ENCODE results near the gene VCX2. TPM values are rescaled to one million over a fixed set of nuclear protein-coding genes. Genes with fewer than 3 reads are reported as not detected.
"Not testable (repeated sequence)": the region's sequence is repeated elsewhere in the genome, so short reads cannot be mapped to it uniquely, and the experiment has no call there.

The VCX2 gene
- polyA plus RNA-seq (ENCODE audit: insufficient read length in 4 of 4): not detected

- DNase-seq (ENCODE audit: low read depth in 4 of 4, low spot score in 2 of 4): not testable (repeated sequence)
These were observed at the start of gene VCX2 for GRCh38 chrX:8171169-8171568. TSS of gene VCX2 (minus strand) at chrX:8171267. CDS start at chrX:8170643, 624 bp downstream.

GRCh38 chrX:8204943-8205342 lies 33.9 kb upstream of the VCX2 start:
- no peak for DNase-seq (ENCODE audit: low read depth in 4 of 4, low spot score in 2 of 4)

- DNase-seq (ENCODE audit: low read depth in 4 of 4, low spot score in 2 of 4): no peak
These were observed 33.3 kb upstream of the VCX2 start for GRCh38 chrX:8204169-8204935.

GRCh38 chrX:8201896-8202331 lies 30.8 kb upstream of the VCX2 start:
- DNase-seq (ENCODE audit: low read depth in 4 of 4, low spot score in 2 of 4): no peak

DNA sequence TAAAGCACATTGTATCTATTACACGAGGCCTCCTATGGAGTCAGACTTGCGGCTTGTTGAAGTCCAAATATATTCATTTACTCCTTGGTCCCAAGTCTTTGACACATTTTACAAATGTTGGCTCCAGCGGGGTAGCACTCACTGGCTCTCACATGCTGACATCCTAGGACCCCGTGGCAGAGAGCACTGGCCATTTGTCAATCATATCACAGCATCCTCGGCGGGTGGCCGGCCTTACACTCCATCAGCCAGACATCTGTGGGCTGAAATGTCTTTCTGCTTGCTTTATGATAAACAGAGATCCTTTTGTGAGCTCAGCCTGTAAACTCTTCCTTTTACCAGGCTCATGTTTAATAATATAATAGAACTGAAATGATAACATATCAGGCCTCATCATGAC lies 25.7 kb upstream of the VCX2 start:
- DNase-seq (ENCODE audit: low read depth in 4 of 4, low spot score in 2 of 4): no peak

- no peak for DNase-seq (ENCODE audit: low read depth in 4 of 4, low spot score in 2 of 4)
These were observed 23.1 kb upstream of the VCX2 start for GRCh38 chrX:8194216-8194615.

DNA sequence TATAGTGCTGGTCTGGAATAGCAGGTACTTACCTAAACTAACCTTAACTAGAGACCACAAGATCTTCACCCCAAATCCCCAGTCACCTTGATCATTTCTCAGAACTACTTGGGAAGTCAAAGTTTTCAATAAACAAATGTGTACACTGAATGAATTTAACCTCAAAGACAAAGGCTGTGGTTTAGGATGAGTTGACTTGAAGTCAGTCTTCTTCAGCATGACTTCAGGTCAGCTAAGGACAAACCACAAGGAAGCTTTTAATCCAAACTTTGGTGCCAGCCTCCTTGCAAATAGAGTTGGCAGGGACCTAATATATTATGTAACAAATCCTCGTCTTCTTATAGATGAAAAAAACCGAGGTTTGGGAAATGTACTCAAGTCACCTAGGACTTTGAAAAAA lies 21.2 kb upstream of the VCX2 start:
- DNase-seq (ENCODE audit: low read depth in 4 of 4, low spot score in 2 of 4): no peak

- no peak for DNase-seq (ENCODE audit: low read depth in 4 of 4, low spot score in 2 of 4)
These were observed 20.0 kb upstream of the VCX2 start for GRCh38 chrX:8191022-8191421.

DNA sequence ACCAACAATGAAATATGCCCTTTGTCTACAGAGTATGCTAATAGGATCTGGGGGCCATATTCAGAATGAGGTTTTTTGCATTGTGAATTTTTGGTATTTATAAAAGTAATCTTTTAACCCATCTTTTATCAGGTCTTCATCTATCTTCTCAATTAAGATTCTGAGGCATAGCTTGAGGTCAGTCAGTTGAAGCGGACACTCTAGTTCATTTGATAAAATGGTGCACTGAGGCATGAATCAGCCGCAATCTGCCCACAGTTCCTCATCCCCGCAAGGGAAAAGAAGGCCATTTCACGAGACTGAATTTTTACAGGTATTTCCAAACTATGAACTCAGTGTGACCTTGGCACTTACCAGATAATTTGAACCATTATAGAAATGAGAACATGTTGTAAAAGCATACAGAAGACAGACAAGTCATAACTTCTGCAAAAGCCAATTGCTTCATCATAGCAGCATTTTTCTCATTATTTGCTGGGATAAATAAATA lies 19.3 kb upstream of the VCX2 start:
- DNase-seq (ENCODE audit: low read depth in 4 of 4, low spot score in 2 of 4): no peak

DNA sequence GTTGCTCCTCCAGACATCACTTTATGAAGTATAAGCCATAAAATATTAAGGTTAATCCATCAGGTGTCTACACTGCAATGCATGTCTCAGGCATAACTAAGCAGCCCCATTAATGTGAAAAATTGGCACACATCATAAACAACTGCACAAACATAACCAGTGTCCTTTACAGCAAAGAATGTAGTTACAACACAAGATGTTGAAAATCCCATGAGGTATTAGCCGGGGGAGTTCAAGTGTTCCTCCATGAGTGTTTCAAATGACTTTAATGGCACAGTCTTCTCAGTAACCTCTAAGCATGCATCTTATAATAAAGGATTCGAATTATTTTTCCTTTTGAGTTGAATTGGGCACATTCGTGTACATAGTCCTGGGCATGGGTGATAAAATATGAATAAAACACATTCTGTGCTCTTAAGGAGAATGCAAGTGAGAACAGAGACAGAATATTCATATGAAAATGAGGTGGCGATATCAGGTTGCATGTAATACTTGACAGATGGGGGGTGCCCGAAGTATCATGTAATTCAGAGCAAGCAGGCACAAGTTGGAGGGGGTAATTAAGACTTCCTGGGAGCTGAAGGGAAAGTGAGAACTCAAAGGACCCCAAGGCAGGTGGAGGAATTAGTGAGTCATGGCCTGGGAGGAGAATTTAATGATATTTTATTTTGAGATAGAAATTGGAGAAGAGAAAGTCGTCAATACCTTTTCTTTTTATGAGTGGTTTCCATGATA lies 18.2 kb upstream of the VCX2 start:
- no peak for DNase-seq (ENCODE audit: low read depth in 4 of 4, low spot score in 2 of 4)

- no peak for DNase-seq (ENCODE audit: low read depth in 4 of 4, low spot score in 2 of 4)
These were observed 12.3 kb upstream of the VCX2 start for GRCh38 chrX:8183346-8183745.

DNA sequence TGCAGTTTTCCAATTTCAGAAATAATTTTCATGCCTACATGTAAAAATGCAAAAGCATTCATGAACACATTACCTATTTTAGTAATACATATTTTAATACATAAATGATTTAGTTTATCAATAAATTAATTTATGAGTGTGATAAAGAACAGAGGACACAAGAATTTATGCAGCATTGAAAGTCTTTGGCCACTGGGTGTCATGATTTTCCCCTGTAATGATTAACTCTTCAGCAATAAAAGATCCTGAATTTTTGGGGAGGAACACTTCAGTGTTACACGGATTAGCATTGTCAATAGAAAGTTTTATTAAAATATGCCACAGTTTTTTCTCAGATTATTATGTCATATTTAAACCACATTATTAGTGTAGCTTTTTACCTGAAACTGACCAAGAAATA lies 8.6 kb upstream of the VCX2 start:
- no peak for DNase-seq (ENCODE audit: low read depth in 4 of 4, low spot score in 2 of 4)

DNA sequence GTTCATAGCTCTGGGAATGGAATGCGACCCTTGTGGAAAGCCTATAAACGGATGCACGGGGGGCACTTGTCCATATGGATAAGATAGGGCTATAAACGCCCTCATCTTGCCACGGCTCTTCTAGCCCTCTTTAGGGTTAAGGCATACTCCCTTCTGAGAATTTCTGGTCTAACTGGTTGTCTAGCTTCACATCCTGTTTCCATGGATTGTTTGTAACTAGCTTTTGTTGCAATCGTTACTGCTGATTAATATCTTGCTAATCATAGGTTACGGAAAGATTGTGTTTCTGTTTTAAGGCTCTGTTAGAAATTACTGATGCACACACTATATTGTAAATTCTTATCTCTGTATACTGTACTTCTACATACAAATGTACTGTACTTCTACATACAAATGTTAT lies 17.1 kb downstream of the VCX2 start:
- DNase-seq (ENCODE audit: low read depth in 4 of 4, low spot score in 2 of 4): not testable (repeated sequence)

- no peak for DNase-seq (ENCODE audit: low read depth in 4 of 4, low spot score in 2 of 4)
These were observed 23.8 kb downstream of the VCX2 start for GRCh38 chrX:8147226-8147625.

DNA sequence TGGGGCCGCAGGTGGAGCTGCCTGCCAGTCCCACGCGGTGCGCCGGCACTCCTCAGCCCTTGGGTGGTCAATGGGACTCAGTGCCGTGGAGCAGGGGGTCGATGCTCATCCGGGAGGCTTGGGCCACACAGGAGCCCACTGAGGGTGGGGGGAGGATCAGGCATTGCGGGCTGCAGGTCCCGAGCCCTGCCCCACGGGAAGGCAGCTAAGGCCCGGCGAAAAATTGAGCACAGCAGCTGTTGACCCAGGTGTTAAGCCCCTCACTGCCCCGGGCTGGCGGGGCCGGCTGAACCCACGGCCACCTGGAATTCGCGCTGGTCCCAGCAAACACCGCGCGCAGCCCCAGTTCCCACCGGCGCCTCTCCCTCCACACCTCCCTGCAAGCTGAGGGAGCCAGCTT lies 26.1 kb downstream of the VCX2 start:
- DNase-seq (ENCODE audit: low read depth in 4 of 4, low spot score in 2 of 4): no peak

GRCh38 chrX:8141896-8142295 lies 29.2 kb downstream of the VCX2 start:
- no peak for DNase-seq (ENCODE audit: low read depth in 4 of 4, low spot score in 2 of 4)

- DNase-seq (ENCODE audit: low read depth in 4 of 4, low spot score in 2 of 4): no peak
These were observed 29.9 kb downstream of the VCX2 start for GRCh38 chrX:8140986-8141744.

DNA sequence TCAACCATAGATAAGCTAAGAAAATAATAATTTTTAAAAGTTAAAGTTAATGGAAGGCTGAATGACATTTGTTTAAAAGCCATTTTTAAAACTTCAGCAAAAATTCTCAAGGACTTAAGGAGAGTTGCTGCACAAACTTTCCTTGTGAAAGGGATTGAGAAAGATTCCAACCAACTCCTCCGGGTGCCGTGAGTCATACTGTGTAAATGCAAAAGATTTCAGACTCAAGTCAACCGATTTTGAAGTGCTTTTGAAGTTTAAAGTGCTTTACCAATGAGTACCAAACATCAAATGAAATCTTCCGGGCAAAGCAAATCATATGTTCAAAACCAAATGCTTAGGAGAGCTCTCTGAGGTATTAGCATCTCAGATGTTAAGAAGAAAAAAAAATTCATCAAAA lies 31.4 kb downstream of the VCX2 start:
- no peak for DNase-seq (ENCODE audit: low read depth in 4 of 4, low spot score in 2 of 4)

DNA sequence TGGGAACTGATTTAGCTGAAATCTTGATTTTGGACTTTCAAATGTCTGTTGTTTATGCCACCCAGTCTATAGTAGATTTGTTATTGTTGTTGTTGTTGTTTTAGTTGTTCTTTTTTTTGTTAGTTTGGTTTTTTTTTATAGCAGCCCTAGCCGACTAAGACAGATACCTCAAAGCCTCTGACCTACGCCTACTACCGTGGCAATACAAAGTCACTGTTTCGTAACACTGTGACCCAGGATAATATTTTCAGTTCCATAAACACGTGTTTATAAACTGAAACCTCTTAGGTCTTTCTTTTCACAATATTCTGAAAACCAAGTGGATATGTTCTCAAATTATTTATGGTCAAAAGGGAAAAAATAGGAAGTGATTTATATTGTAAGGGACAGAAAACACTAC lies 32.8 kb downstream of the VCX2 start:
- DNase-seq (ENCODE audit: low read depth in 4 of 4, low spot score in 2 of 4): no peak

- DNase-seq (ENCODE audit: low read depth in 4 of 4, low spot score in 2 of 4): no peak
These were observed 44.4 kb downstream of the VCX2 start for GRCh38 chrX:8126648-8127047.

DNA sequence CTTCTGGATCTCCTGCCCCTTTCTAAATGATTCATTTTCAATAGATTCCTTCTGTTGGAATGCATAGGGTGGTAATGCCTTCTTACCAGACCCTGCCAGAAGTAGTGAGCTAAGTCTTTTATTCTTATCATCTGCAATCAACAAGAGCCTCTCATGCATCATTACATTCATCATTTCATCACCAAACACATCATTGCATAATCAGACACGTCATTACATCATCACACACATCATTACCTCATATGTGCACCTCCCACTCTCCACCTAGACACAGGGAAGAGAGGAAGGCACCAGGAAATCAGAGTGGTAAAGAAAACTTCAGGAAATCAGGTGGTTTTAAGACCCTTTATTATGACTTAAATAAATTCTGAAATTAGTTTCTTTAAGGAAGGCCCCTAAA lies 45.0 kb downstream of the VCX2 start:
- no peak for DNase-seq (ENCODE audit: low read depth in 4 of 4, low spot score in 2 of 4)
